ENCODE data around the gene TMEM53.

The TMEM53 gene

DNA sequence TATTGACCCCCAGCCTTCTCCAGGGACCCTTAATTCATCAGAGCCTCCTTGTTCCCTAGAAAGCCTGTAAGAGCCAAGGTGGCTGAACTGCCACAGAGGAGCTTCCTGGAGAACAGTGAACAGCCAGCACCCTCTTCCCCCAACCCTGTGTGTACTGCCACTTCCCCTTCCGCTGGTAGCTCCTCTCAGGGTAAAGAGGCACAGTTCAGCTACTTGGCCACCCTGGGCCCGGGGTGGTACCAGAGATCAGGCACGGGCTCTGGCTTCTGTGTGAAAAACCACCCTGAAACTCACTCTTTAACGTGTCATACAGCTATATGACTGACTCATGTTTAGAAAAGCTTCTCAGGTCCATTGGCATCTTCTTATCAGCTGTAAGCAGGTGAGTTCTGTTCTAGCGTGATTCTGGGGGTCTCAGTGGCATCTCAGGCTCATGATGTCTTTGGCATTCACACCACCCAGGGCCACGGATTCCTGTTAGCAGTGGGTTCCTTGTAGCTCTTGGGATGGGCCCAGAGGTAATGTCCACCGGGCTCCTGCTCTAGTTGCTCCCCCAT, 22.6 kb upstream of the TMEM53 start:
- DNase-seq = no peak

GRCh38 chr1:44696101-44696500, 21.8 kb upstream of the TMEM53 start:
- DNase-seq = no peak

DNA sequence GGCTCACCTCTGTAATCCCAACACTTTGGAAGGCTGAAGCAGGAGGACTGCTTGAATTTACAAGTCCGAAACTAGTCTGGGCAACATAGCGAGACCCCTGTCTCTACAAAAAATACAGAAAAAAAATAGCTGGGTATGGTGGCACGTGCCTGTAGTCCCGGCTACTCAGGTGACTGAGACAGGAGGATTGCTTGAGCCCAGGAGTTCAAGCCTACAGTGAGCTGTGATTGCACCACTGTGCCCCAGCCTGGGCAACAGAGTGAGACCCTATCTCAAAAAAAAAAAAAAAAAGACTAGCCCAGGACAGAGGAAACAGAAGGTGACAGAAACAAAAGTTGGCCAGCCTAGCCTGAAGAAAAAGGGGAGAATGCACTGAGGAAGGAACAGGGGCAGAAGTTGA, 21.4 kb upstream of the TMEM53 start:
- DNase-seq = no peak

- no peak for DNase-seq
Observed at GRCh38 chr1:44694863-44695478, 20.7 kb upstream of the TMEM53 start.

- no peak for DNase-seq
Observed at GRCh38 chr1:44693900-44694299, 19.6 kb upstream of the TMEM53 start.

DNA sequence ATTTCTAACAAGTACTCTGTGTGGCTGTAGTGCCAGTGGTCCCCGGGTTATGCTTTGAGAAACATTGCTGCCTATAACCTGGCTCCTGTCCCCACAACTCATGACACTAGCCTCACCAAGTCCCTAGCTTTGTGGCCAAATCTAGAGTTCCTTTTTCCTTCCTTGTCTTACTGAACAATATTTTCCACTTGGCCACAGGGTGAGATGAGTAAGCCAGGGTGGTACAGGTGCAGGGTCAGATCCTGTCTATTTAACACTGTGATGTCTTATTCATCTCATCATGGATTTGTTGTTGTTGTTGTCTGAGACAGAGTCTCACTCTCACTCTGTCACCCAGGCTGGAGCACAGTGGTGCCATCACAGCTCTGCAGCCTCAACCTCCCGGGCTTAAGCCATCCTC, 18.9 kb upstream of the TMEM53 start:
- no peak for DNase-seq

DNA sequence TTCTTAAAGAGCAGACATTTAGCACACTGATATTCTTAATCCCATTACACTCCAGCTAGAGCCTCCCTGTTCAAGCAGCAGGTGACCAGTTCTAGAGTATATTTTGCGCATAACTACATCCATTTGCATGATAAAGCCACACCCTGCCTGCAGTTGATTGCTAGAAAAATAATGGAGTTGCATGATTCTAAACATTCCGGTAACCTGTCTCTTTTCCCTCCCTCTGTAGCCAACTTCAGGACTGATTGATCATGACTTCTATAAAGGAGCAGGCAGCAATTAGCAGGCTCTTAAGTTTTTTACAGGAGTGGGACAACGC, 15.1 kb upstream of the TMEM53 start:
- no peak for DNase-seq

- DNase-seq = no peak
Observed at GRCh38 chr1:44688760-44689446, 14.6 kb upstream of the TMEM53 start.

- DNase-seq = no peak
Observed at GRCh38 chr1:44685881-44686280, 11.6 kb upstream of the TMEM53 start.

DNA sequence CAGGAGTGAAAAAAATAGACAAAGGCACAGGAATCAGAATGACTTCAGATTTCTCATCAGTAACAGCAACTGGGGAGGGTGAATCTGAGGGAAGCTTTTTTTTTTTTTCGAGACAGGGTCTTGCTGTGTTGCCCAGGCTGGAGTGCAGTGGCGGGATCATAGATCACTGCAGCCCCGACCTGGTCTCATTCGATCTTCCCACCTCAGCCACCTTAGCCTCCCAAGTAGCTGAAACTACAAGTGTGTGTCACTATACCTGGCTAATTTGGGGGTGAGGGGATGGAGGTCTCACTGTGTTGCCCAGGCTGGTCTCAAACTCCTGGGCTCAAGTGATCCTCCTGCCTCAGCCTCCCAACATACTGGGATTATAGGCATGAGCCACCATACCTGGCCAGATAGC, 10.9 kb upstream of the TMEM53 start:
- no peak for DNase-seq

DNA sequence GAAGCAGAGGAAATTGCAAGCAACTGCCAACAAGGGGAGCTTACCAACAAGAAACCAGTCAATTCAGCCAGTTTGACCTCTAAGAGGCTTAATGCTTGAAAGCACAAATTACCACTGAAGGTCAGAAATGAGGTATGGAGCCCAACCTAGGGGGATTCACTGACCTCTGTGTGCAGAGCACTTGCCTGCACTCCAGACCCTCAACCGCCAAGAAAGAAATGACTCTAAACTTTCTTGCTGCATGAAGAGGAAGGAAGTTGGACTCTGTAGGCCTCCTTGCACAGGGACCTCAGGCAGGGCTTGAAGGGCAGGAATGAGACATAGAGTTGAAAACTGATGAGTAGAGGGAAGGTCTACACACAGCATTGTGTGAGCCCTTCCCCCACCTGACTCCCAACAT, 10.2 kb upstream of the TMEM53 start:
- no peak for DNase-seq

- DNase-seq = no peak
Observed at GRCh38 chr1:44682883-44683265, 8.6 kb upstream of the TMEM53 start.

- DNase-seq = no peak
Observed at GRCh38 chr1:44681905-44682882, 7.9 kb upstream of the TMEM53 start.

- no peak for DNase-seq
Observed at GRCh38 chr1:44679468-44679867, 5.2 kb upstream of the TMEM53 start.

DNA sequence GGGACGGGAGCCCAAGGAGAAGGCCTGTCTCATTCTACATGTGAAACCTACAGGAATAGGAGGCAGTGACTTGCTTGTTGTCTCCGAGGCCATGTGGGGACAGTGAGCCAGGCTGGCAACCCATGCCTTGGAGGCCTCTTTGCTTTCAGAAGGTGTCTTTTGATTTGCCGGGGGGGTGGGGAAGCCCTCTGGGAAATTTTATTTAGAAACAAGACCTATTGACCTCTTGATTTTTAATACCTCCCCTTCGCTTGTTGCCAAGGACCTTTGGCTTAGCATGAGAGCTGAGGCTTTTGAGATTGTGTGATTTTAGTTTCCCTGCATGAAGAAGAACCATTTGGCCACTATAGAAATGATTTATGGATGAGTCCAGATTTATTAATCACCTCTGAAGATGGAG, 4.3 kb upstream of the TMEM53 start:
- no peak for DNase-seq

- DNase-seq = no peak
Observed at GRCh38 chr1:44678120-44678519, 3.8 kb upstream of the TMEM53 start.

DNA sequence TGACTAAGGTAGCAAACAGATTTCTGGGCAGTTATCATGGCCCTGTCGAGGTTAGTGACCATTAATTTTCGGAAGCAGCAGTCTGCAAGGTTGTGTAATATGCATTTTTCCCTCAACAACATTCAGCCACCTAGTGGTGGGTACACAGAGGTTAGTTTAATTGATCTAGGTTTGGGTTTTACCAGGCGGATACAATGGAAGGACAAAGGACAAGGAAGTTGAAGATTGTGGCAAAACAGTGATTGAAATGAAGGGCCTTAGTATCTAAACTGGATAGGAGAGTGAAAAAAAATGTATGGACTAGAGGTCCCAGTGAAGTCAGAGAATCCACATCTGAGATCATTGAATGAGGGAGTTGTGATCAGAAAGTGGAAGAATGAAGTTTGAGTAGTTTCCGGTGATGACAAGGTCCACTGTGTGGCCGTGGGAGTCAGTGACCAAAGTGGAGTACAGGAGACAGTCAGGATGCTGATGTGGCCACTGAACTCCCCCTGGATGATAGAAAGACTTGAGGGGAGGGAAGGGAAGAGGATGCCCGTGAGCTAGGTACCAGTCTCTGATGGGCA, 3.0 kb upstream of the TMEM53 start:
- DNase-seq = no peak

- DNase-seq = peak; percentile 91
Observed at GRCh38 chr1:44676484-44677200, 2.4 kb upstream of the TMEM53 start.

DNA sequence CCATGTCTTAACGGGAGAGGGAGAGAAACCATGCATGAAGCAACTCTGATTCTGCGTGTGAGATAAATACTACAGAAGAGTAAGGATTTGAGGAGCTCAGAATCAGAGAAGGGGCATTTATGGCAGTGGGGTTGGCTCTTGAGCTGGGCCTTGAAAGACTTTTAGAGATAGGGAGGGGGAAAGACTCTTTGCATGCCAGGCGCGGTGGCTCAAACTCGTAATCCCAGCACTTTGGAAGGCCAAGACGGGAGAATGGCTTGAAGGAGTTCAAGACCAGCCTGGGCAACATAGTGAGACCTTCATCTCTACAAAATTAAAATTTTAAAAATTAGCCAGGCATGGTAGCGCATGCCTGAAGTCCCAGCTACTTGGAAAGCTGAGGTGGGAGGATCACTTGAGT, 905 bp upstream of the TMEM53 start:
- no peak for DNase-seq

DNA sequence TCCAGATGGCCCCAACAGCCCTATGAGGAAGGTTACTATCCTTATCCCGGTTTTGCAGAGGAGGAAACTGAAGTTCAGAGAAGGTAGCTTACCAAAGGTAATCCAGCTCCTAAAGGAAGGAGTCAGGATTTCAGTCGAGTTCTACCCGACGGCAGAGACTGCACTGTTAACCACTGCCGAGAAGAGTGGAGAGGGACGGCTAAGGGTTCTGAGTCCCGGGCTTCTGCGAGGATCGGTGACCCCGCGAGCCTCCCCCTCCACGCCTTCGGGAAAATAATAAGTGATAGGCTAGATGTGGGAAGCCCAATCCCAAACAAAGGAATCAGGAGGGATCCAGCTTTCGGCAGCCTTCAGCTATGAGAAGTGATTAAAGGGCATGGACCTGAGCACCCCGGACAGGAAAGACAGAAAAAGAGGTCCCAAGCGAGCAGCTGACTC, 587 bp downstream of the TMEM53 start:
- no peak for DNase-seq

DNA sequence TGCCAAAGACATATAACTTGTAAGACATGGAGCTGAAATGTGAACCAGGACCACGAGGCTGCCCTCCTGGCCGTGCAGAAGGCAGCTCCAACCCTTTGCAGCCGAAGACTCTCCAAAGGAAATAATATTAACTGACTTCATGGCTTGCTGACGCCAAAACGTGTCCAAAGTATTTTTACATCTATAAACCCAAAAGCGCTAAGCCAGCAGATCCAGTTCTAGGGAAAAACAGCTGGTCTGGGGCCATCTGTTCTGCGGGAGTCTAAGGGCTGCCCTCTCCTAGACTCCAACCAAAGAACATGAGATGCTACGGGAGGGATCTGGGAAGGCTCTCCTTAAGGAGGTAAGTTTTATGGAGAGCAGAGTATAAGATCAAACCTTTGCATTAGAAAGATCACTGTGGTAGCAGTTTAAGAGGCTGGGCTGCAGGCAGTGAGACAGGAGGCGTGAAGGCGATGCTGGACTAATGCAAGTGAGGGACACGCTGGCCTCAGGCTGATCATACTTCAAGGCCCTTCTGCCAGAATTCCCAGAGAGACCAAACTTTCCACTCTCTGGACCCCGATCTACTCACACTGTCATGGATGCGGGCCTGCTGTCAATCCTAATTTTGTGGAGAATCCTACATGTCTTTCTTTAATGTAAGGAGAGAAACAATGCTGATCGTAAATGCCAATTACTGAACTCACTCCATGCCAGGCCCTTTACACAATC, 1.2 kb downstream of the TMEM53 start:
- DNase-seq = no peak
